ENCODE data around the gene CDC6. TPM values are rescaled to one million over a fixed set of nuclear protein-coding genes. Genes with fewer than 3 reads are reported as not detected.
A peak's percentile ranks its signal among the peaks of the same experiment; 100 is the strongest.

CDC6 gene
- total and polyA plus RNA-seq, 2 donors (not counting 1 experiment from before 2014, with no cell fraction given) = 0.69 to 2.2 TPM

DNA sequence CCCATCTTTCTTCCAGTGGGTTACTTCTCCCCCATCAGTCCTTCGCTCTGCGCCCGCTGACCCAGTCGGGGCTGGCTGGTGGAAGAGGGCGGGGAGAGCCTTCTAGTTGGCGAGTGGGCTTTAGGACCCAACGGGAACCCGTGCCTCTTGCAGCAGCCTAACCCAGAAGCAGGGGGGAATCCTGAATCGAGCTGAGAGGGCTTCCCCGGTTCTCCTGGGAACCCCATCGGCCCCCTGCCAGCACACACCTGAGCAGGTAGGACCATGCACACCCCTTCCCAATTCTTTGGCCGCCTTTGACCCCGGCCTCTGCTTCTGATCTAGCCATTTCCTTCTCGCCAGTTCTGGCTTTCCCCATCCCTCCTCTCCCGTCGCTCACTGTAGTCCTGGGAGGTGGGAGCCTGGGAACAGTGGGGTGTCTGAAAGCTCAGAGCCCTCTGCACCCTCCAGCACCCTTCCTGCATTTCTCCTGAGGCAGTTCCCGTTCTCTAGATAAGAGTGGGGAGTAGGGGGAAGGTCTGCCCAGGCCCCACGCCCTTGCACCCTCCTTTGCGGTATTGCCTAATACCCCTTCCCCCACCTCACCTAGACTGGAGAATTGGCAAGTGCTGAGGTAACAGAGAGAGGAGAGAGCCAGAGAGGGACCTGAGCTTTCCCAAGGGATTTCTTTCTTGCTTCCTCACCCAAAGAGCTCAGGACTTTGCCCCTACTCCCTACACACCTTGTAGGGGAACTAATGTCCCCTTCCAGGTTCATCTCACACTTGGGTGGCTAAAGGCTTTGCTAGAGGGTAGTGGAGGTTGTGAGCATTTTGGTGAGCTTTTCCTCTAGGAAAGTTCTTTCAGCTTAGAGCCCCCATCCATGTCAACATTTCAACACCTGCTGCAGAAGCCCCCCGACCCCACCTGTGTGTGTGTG is 21.6 kb downstream of the CDC6 start, which contains the start of gene RARA:
RARA (plus strand) TSS at position 150 of the 918 bp plus-strand sequence. CDS start 22,039 bp downstream, outside the sequence.
- peaks cover 4% of the 10 kb centered on the region for H3K79me2 ChIP-seq (ENCODE audit: control insufficient read depth, insufficient read depth, low read length)
- Mint-ChIP-seq H3K27ac (no peak within 1 kb of the TSS), H3K9me3 (ENCODE audit: insufficient read depth) (no peaks in the 10 kb centered on the region), H3K4me1 (peaks cover 13% of the 10 kb centered on the region), H3K27me3 (no peaks in the 10 kb centered on the region), H3K4me3 (no peak within 1 kb of the TSS)
- 6% methylated on average over 7 of the region's 20 CpGs for WGBS (ENCODE audit: insufficient coverage)
- peak within 1 kb of the TSS; percentile 41 for H3K9ac ChIP-seq (ENCODE audit: low read length)
- no peaks in the 10 kb centered on the region for H4K20me1 ChIP-seq (ENCODE audit: control insufficient read depth, insufficient read depth, low read length, poor library complexity, severe bottlenecking)
- no peaks in the 10 kb centered on the region for H3K36me3 ChIP-seq (replicated peaks in 1 of 2; ENCODE audit: control extremely low read depth in 1 of 2, control insufficient read depth in 1 of 2, extremely low read depth in 1 of 2, insufficient read depth in 2 of 2, low read length in 1 of 2)
- no peak within 1 kb of the TSS for H3K27ac ChIP-seq (ENCODE audit: low read length in 2 of 2)
- peak within 1 kb of the TSS; percentile 77 for H3K4me2 ChIP-seq (replicated peaks; ENCODE audit: low read depth, low read length, poor library complexity, severe bottlenecking)
- peak within 1 kb of the TSS; percentile 61 for H2AFZ ChIP-seq (ENCODE audit: insufficient read depth, low read depth, low read length, poor library complexity, severe bottlenecking)
- intact Hi-C loops (cut with micrococcal nuclease) = loop anchor here (1.0 kb wide), 1 partner anchor 9 kb away; no protein-coding TSS in a partner anchor
- peak within 1 kb of the TSS; percentile 13 to 45 (median 44) for H3K4me3 ChIP-seq (ENCODE audit: control extremely low read depth in 1 of 5, extremely low read depth in 1 of 5, insufficient read depth in 1 of 5, low read depth in 2 of 5, low read length in 4 of 5)
- no peaks in the 10 kb centered on the region for H3K27me3 ChIP-seq (replicated peaks in 1 of 4; ENCODE audit: control extremely low read depth in 1 of 4, control insufficient read depth in 3 of 4, insufficient read depth in 4 of 4, low read length in 3 of 4)
- peak; percentile 69 for ATAC-seq (ENCODE audit: low read depth)
- H3K4me1 ChIP-seq (ENCODE audit: control insufficient read depth in 2 of 2, insufficient read depth in 2 of 2, low read length in 2 of 2) = peaks cover 45 to 48% of the 10 kb centered on the region in 2 donors
- TF ChIP-seq EZH2 (IDR thresholded peaks at IDR 0.05; ENCODE audit: borderline replicate concordance, insufficient read depth, low read depth, low read length, poor library complexity, severe bottlenecking) (no peak), CTCF (IDR thresholded peaks at IDR 0.05) (no peak)
- no peaks in the 10 kb centered on the region for H3K9me3 ChIP-seq (ENCODE audit: control extremely low read depth in 1 of 3, control insufficient read depth in 2 of 3, insufficient read depth in 1 of 3, low read length in 2 of 3)
- POLR2A ChIA-PET = interaction anchor here (0.6 to 1.5 kb wide), 6 partner anchors 8 to 113 kb away, joined by 3 to 8 read pairs (median 5); no protein-coding TSS in a partner anchor
- peak; percentile 61 for DNase-seq
- CTCF ChIA-PET = interaction anchor here (0.7 to 30.5 kb wide), 17 partner anchors 8 to 306 kb away, joined by 3 to 871 read pairs (median 5); partner anchors contain the start of genes GJD3 and TOP2A

All from B cell (primary cell).